Transverse colon (tissue), 3 donors: ENCODE measurements around the gene C6orf62.

Experiments used
- EP300 ChIP-seq: sonication (generic); formaldehyde crosslinking; IDR thresholded peaks from one replicate; pipeline ENCODE4 v1.6.1; 2017; ENCODE audit warnings: antibody characterized with exemption, low read depth
- POLR2A ChIP-seq: fragments of 450-650 bp; IDR thresholded peaks from one replicate; pipeline ENCODE4 v1.6.1; 2016; ENCODE audit warnings: antibody characterized with exemption, mild to moderate bottlenecking, moderate library complexity
- POLR2AphosphoS5 ChIP-seq, 3 donors: sonication (generic); formaldehyde crosslinking; IDR thresholded peaks; one replicate each; pipeline ENCODE4 v1.6.1; 2016; ENCODE audit warnings: antibody characterized with exemption in 3 of 3

- TF ChIP-seq POLR2A (no peak), EP300 (no peak), POLR2AphosphoS5 (IDR thresholded peaks at IDR 0.05) (no peak)
These were observed 46.3 kb downstream of the C6orf62 start for GRCh38 chr6:24672620-24673182.
